ENCODE data around the gene NOM1. TPM values are rescaled to one million over a fixed set of nuclear protein-coding genes. Genes with fewer than 3 reads are reported as not detected.
"Not testable (repeated sequence)": the region's sequence is repeated elsewhere in the genome, so short reads cannot be mapped to it uniquely, and the experiment has no call there.

NOM1 gene
- total RNA-seq, 1 donor, result 11.6 TPM

- Histone ChIP-seq H3K4me1 (ENCODE audit: insufficient read depth, low read length) (no peaks in the 10 kb centered on the region), H3K27ac (ENCODE audit: low read depth, low read length) (no peak overlapping the region), H3K27me3 (ENCODE audit: insufficient read depth, low read length) (no peaks in the 10 kb centered on the region), H4K20me1 (ENCODE audit: insufficient read depth, low read length) (no peaks in the 10 kb centered on the region), H3K4me3 (ENCODE audit: insufficient read depth, low read length) (no peak overlapping the region), H3K4me2 (ENCODE audit: insufficient read depth, low read length) (no peak overlapping the region), H3K79me2 (ENCODE audit: insufficient read depth, low read length) (no peaks in the 10 kb centered on the region), H3K36me3 (ENCODE audit: insufficient read depth, low read length) (no peaks in the 10 kb centered on the region), H3K9me3 (ENCODE audit: low read depth, low read length) (no peaks in the 10 kb centered on the region), H2AFZ (ENCODE audit: low read length) (no peak overlapping the region)
- no peak for TF ChIP-seq CTCF (IDR thresholded peaks at IDR 0.05; ENCODE audit: extremely low read depth, low read depth, low read length)
- DNase-seq (ENCODE audit: insufficient read length, low spot score, missing footprints), result no peak
Observed at GRCh38 chr7:156907656-156908055, 41.9 kb upstream of the NOM1 start.

GRCh38 chr7:156909574-156910252 is 39.8 kb upstream of the NOM1 start:
- not testable (repeated sequence) for H3K27me3 ChIP-seq (ENCODE audit: insufficient read depth, low read length); H4K20me1 ChIP-seq (ENCODE audit: insufficient read depth, low read length); H3K27ac ChIP-seq (ENCODE audit: low read depth, low read length); H3K4me1 ChIP-seq (ENCODE audit: insufficient read depth, low read length); H3K36me3 ChIP-seq (ENCODE audit: insufficient read depth, low read length); H2AFZ ChIP-seq (ENCODE audit: low read length); H3K4me3 ChIP-seq (ENCODE audit: insufficient read depth, low read length); H3K79me2 ChIP-seq (ENCODE audit: insufficient read depth, low read length); H3K4me2 ChIP-seq (ENCODE audit: insufficient read depth, low read length); DNase-seq (ENCODE audit: insufficient read length, low spot score, missing footprints); H3K9me3 ChIP-seq (ENCODE audit: low read depth, low read length)

- no peak for DNase-seq (ENCODE audit: insufficient read length, low spot score, missing footprints)
- Histone ChIP-seq H3K27ac (ENCODE audit: low read depth, low read length) (no peak overlapping the region), H3K4me2 (ENCODE audit: insufficient read depth, low read length) (no peak overlapping the region), H3K79me2 (ENCODE audit: insufficient read depth, low read length) (no peaks in the 10 kb centered on the region), H4K20me1 (ENCODE audit: insufficient read depth, low read length) (no peaks in the 10 kb centered on the region), H3K4me1 (ENCODE audit: insufficient read depth, low read length) (no peaks in the 10 kb centered on the region), H3K36me3 (ENCODE audit: insufficient read depth, low read length) (no peaks in the 10 kb centered on the region), H3K4me3 (ENCODE audit: insufficient read depth, low read length) (no peak overlapping the region), H3K9me3 (ENCODE audit: low read depth, low read length) (no peaks in the 10 kb centered on the region), H3K27me3 (ENCODE audit: insufficient read depth, low read length) (peaks cover 11% of the 10 kb centered on the region), H2AFZ (ENCODE audit: low read length) (no peak overlapping the region)
- no peak for TF ChIP-seq CTCF (IDR thresholded peaks at IDR 0.05; ENCODE audit: extremely low read depth, low read depth, low read length)
Observed at GRCh38 chr7:156918635-156919034, 30.9 kb upstream of the NOM1 start.

- H3K4me3 ChIP-seq (ENCODE audit: insufficient read depth, low read length), result no peak overlapping the region
- H3K9me3 ChIP-seq (ENCODE audit: low read depth, low read length), result no peaks in the 10 kb centered on the region
- no peaks in the 10 kb centered on the region for H3K4me1 ChIP-seq (ENCODE audit: insufficient read depth, low read length)
- H3K36me3 ChIP-seq (ENCODE audit: insufficient read depth, low read length), result no peaks in the 10 kb centered on the region
- no peak overlapping the region for H3K27ac ChIP-seq (ENCODE audit: low read depth, low read length)
- H4K20me1 ChIP-seq (ENCODE audit: insufficient read depth, low read length), result no peaks in the 10 kb centered on the region
- peaks cover 14% of the 10 kb centered on the region for H3K27me3 ChIP-seq (ENCODE audit: insufficient read depth, low read length)
- H2AFZ ChIP-seq (ENCODE audit: low read length), result no peak overlapping the region
- DNase-seq (ENCODE audit: insufficient read length, low spot score, missing footprints), result peak; percentile 18
- TF ChIP-seq CTCF (IDR thresholded peaks at IDR 0.05; ENCODE audit: extremely low read depth, low read depth, low read length), result no peak
- H3K4me2 ChIP-seq (ENCODE audit: insufficient read depth, low read length), result no peak overlapping the region
- no peaks in the 10 kb centered on the region for H3K79me2 ChIP-seq (ENCODE audit: insufficient read depth, low read length)
Observed at GRCh38 chr7:156919132-156919713, 30.3 kb upstream of the NOM1 start.
